ENCODE measurements around the gene FOXJ1.

- TF ChIP-seq ZNF274 (IDR thresholded peaks at IDR 0.05; ENCODE audit: low read depth, low read length): no peak
- no peak for TF ChIP-seq YY1 (IDR thresholded peaks at IDR 0.05; ENCODE audit: insufficient read depth, insufficient read length)
- TF ChIP-seq SUZ12 (IDR thresholded peaks at IDR 0.05; ENCODE audit: extremely low read depth, insufficient read depth, insufficient read length): no peak
Measured at GRCh38 chr17:76152591-76152990, 11.5 kb upstream of the FOXJ1 start.
